ENCODE data around the gene JOSD2. TPM values are rescaled to one million over a fixed set of nuclear protein-coding genes. Genes with fewer than 3 reads are reported as not detected.

Gene JOSD2
- total RNA-seq, 2 donors from 2014 or later, result 29.4 to 31.7 TPM

DNA sequence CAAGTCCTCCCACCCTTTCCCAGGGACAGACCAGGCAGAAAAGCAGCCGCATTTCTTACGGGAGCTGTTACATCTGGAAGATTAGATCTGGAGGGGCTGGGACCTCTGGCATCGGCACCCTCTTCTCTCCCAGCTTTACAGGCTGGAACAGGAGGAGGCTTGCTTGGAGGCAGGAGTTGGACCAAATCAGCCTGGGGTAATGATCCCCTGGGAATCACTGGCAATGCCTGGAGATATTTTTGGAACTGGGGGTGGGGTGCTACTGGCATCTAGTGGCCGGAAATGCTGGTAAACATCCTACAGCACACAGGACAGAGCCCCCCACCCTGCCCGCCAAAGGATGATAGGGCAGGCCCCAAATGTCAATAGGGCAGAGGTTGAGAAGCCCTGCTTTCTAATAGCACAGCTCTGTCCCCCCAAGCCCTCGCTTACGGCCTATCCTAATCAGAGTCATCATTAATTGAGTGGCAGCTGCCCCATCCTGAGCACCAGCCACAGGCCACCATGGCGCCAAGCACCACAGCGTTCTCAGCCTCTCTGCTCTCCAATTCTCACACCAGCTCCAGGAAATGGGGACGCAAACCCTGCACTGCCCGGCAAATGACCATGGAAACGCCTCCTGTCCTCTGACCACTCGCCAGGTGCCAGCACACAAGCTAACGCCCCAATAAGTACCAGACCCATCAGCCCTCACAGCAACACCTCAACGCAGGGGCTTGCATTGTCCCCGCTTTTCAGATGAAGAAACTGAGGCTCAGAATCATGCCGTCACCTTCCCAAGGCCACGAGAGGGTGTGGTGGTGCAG, 36.6 kb upstream of the JOSD2 start:
- H3K4me3 ChIP-seq, result no peak overlapping the region
- no peak overlapping the region for H3K27ac ChIP-seq
- H3K27me3 ChIP-seq (replicated peaks; ENCODE audit: insufficient read depth), result peaks cover 14% of the 10 kb centered on the region
- TF ChIP-seq POLR2AphosphoS5 (IDR thresholded peaks at IDR 0.05), result no peak
- no peak for TF ChIP-seq POLR2A (IDR thresholded peaks at IDR 0.05)
- TF ChIP-seq, protein P1, sequence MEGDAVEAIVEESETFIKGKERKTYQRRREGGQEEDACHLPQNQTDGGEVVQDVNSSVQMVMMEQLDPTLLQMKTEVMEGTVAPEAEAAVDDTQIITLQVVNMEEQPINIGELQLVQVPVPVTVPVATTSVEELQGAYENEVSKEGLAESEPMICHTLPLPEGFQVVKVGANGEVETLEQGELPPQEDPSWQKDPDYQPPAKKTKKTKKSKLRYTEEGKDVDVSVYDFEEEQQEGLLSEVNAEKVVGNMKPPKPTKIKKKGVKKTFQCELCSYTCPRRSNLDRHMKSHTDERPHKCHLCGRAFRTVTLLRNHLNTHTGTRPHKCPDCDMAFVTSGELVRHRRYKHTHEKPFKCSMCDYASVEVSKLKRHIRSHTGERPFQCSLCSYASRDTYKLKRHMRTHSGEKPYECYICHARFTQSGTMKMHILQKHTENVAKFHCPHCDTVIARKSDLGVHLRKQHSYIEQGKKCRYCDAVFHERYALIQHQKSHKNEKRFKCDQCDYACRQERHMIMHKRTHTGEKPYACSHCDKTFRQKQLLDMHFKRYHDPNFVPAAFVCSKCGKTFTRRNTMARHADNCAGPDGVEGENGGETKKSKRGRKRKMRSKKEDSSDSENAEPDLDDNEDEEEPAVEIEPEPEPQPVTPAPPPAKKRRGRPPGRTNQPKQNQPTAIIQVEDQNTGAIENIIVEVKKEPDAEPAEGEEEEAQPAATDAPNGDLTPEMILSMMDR (IDR thresholded peaks at IDR 0.05), result no peak
- WGBS, result 67% methylated on average over 18 of the region's 18 CpGs
- no peaks in the 10 kb centered on the region for H3K4me1 ChIP-seq (replicated peaks)
- no peaks in the 10 kb centered on the region for H3K9me3 ChIP-seq
- intact Hi-C loops (cut with DNase I), result no loop called here
- H3K36me3 ChIP-seq, result no peaks in the 10 kb centered on the region
- no peak for DNase-seq (ENCODE audit: low spot score)

DNA sequence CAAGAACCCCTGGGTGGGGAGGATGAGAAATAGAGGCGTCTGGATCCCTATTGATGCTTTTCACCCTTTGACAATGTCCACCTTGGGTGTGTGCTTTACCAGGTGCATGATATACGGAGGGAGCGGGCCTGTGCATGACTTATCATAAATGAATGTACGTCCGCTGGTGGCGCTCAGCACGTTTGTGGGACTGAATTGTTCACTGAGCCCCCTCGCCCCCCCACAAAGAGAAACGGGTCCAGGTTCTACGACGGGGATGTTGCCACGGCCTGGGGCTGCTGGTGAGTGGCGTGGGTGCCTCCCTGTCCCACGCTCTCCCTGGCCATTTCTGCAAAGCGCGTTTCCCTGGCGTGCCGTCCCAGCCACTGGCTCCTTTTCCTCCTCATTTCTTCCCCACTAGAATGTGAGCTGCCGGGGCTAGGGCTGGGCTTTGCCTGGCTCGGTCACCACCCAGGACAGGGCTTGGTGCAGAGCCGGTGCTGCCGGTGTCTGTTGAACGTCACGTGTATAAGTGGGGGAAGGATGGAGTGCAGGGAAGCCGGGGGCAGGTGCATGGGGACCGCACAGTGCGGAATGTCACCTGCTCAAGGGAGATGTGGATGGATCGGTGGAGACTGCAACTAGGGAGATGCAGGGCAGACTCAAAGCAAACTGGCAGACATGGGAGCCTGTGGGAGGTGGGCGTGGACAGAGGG, 35.7 kb upstream of the JOSD2 start:
- TF ChIP-seq POLR2AphosphoS5 (IDR thresholded peaks at IDR 0.05) (no peak), POLR2A (IDR thresholded peaks at IDR 0.05) (no peak)
- TF ChIP-seq, protein P1 (IDR thresholded peaks at IDR 0.05), result no peak
- intact Hi-C loops (cut with DNase I), result no loop called here
- no peak overlapping the region for H3K4me3 ChIP-seq
- H3K36me3 ChIP-seq, result no peaks in the 10 kb centered on the region
- H3K4me1 ChIP-seq (replicated peaks), result no peaks in the 10 kb centered on the region
- WGBS, result 55% methylated on average over 29 of the region's 29 CpGs
- H3K9me3 ChIP-seq, result no peaks in the 10 kb centered on the region
- no peak for DNase-seq (ENCODE audit: low spot score)
- H3K27me3 ChIP-seq (replicated peaks; ENCODE audit: insufficient read depth), result peaks cover 11% of the 10 kb centered on the region
- no peak overlapping the region for H3K27ac ChIP-seq

DNA sequence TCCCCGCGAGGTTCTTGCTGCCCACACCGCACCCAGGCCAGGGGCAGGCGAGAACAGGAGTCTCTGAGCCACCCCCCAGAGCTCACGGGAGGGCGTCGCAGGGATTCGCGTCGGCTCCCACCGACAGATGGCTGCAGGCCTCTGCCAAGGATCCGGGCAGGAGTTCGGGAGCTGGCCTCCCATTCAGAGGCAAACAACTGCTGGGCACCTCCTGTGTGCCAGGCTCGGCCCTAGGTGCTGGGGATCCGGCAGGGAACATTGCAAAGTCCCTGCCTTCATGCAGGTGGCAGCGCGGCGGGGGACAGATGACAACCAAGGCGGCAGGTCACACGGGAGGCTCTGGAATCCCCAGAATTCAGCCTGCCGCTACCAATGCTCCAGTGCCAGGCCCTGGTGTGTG, 32.0 kb upstream of the JOSD2 start:
- no peaks in the 10 kb centered on the region for H3K9me3 ChIP-seq
- H3K4me1 ChIP-seq (replicated peaks), result no peaks in the 10 kb centered on the region
- WGBS, result 85% methylated on average over 21 of the region's 21 CpGs
- H3K27ac ChIP-seq, result no peak overlapping the region
- no peaks in the 10 kb centered on the region for H3K36me3 ChIP-seq
- no peaks in the 10 kb centered on the region for H3K27me3 ChIP-seq (replicated peaks; ENCODE audit: insufficient read depth)
- TF ChIP-seq POLR2A (IDR thresholded peaks at IDR 0.05) (no peak), POLR2AphosphoS5 (IDR thresholded peaks at IDR 0.05) (no peak)
- TF ChIP-seq, protein P1 (IDR thresholded peaks at IDR 0.05), result no peak
- no peak overlapping the region for H3K4me3 ChIP-seq
- intact Hi-C loops (cut with DNase I), result no loop called here
- no peak for DNase-seq (ENCODE audit: low spot score)

DNA sequence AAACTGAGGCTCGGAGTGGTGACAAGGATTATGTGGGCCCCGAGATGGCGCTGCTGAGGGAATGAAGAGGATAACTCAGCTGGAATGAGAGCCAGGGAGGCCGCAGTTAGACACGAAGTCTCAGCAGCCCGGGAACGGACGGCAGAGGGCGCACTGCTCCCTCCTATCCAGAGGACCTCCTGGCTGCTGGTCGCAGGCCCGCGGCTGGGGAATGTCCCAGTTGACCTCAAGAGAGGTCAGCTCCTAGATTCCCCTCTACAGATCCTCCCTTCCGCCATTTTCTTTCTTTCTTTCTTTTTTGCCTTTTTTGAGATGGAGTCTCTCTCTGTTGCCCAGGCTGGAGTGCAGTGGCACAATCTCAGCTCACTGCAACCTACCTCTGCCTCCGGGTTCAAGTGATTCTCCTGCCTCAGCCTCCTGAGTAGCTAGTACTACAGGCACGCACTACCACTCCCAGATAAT, 26.8 kb upstream of the JOSD2 start:
- intact Hi-C loops (cut with DNase I), result loop anchor here (5.0 kb wide), 1 partner anchor 245 kb away; no protein-coding TSS in a partner anchor
- WGBS, result 28% methylated on average over 15 of the region's 15 CpGs
- Histone ChIP-seq H3K36me3 (no peaks in the 10 kb centered on the region), H3K27ac (no peak overlapping the region), H3K27me3 (replicated peaks; ENCODE audit: insufficient read depth) (no peaks in the 10 kb centered on the region), H3K4me3 (no peak overlapping the region), H3K9me3 (no peaks in the 10 kb centered on the region), H3K4me1 (replicated peaks) (no peaks in the 10 kb centered on the region)
- DNase-seq (ENCODE audit: low spot score), result peak; percentile 43
- no peak for TF ChIP-seq POLR2AphosphoS5 (IDR thresholded peaks at IDR 0.05)
- TF ChIP-seq, protein P1 (IDR thresholded peaks at IDR 0.05), result peak in 3 of 4 experiments; percentile 45 to 54 (median 50)
